ENCODE measurements around the gene EMILIN1. TPM values are rescaled to one million over a fixed set of nuclear protein-coding genes. Genes with fewer than 3 reads are reported as not detected.

Gene EMILIN1
- total and polyA plus RNA-seq, 2 donors (not counting 1 experiment from before 2014, with no cell fraction given): 46.8 to 187 TPM

DNA sequence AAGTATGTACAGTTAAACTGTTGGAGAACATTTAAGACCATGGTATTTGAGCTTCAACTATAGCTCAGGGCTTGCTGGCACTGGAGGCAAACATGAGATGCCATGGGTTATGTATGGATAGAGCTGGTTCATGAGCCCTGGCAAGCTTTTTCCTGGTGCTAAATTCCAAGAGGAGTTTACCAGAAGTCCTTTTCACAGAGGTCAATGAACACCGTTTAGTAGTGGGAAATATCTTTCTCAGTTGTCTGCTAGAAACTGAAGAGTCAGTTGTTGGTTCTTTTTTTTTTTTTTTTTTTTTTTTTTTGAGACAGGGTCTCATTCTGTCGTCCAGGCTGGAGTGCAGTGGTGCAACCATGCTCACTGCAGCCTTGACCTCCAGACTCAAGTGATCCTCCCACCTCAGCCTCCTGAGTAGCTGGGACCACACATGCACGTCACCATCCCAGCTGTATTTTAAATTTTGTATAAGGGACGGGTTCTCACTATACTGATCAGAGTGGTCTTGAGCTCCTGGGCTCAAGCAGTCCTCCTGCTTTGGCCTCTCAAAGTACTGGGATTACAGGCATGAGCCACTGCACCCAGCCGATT, 9.5 kb downstream of the EMILIN1 start:
- Histone ChIP-seq H3K4me3 (replicated peaks in 1 of 4; ENCODE audit: control extremely low read depth in 1 of 4, insufficient read depth in 1 of 4, low read depth in 3 of 4, low read length in 4 of 4) (no peak overlapping the region), H3K9me3 (ENCODE audit: control insufficient read depth, insufficient read depth, low read depth, low read length) (no peaks in the 10 kb centered on the region), H3K79me2 (ENCODE audit: control insufficient read depth, insufficient read depth, low read length) (no peaks in the 10 kb centered on the region), H4K20me1 (ENCODE audit: control insufficient read depth, extremely low read depth, insufficient read depth, low read length) (no peaks in the 10 kb centered on the region), H3K36me3 (ENCODE audit: control insufficient read depth, insufficient read depth, low read length) (peaks cover 4% of the 10 kb centered on the region), H3K27ac (ENCODE audit: insufficient read depth, low read length) (no peak overlapping the region), H3K4me2 (ENCODE audit: extremely low read depth, insufficient read depth, low read length) (no peak overlapping the region), H2AFZ (ENCODE audit: low read length) (no peak overlapping the region), H3K27me3 (ENCODE audit: control insufficient read depth, insufficient read depth, low read length) (no peaks in the 10 kb centered on the region), H3K4me1 (ENCODE audit: control insufficient read depth, extremely low read depth, insufficient read depth, low read length) (peaks cover 3% of the 10 kb centered on the region), H3K9ac (ENCODE audit: insufficient read depth, low read length) (no peak overlapping the region)
- DNase-seq (ENCODE audit: low read depth in 2 of 2): no peak
- TF ChIP-seq, protein P1, sequence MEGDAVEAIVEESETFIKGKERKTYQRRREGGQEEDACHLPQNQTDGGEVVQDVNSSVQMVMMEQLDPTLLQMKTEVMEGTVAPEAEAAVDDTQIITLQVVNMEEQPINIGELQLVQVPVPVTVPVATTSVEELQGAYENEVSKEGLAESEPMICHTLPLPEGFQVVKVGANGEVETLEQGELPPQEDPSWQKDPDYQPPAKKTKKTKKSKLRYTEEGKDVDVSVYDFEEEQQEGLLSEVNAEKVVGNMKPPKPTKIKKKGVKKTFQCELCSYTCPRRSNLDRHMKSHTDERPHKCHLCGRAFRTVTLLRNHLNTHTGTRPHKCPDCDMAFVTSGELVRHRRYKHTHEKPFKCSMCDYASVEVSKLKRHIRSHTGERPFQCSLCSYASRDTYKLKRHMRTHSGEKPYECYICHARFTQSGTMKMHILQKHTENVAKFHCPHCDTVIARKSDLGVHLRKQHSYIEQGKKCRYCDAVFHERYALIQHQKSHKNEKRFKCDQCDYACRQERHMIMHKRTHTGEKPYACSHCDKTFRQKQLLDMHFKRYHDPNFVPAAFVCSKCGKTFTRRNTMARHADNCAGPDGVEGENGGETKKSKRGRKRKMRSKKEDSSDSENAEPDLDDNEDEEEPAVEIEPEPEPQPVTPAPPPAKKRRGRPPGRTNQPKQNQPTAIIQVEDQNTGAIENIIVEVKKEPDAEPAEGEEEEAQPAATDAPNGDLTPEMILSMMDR (conservative IDR thresholded peaks at IDR 0.05 in 1 of 2, IDR thresholded peaks at IDR 0.05 in 1 of 2; ENCODE audit: low read depth in 1 of 2, low read length in 2 of 2): no peak
- TF ChIP-seq EZH2 (IDR thresholded peaks at IDR 0.05; ENCODE audit: low read length, missing control alignments): no peak

DNA sequence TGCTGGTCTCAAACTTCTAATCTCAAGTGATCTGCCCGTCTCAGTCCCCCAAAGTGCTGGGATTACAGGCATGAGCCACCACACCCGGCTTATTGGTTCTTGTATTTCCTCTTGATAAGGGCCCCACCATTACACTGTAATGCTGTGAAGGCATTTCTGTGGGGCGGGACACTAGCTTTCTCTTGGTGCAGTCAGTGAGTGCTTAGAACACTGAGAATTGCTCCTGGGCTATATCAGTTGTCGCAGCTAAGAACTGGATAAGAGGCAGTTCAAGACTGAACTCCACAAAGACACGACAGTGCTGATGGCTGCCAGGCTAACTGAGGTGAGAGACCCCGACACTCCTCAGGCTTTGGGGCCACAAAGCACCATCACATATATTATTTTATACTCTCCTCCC, 10.2 kb downstream of the EMILIN1 start:
- Histone ChIP-seq H3K9ac (ENCODE audit: insufficient read depth, low read length) (no peak overlapping the region), H3K79me2 (ENCODE audit: control insufficient read depth, insufficient read depth, low read length) (no peaks in the 10 kb centered on the region), H3K36me3 (ENCODE audit: control insufficient read depth, insufficient read depth, low read length) (peaks cover 2% of the 10 kb centered on the region), H3K27ac (ENCODE audit: insufficient read depth, low read length) (no peak overlapping the region), H4K20me1 (ENCODE audit: control insufficient read depth, extremely low read depth, insufficient read depth, low read length) (no peaks in the 10 kb centered on the region), H3K27me3 (ENCODE audit: control insufficient read depth, insufficient read depth, low read length) (no peaks in the 10 kb centered on the region), H3K4me2 (ENCODE audit: extremely low read depth, insufficient read depth, low read length) (no peak overlapping the region), H3K4me1 (ENCODE audit: control insufficient read depth, extremely low read depth, insufficient read depth, low read length) (peaks cover 3% of the 10 kb centered on the region), H2AFZ (ENCODE audit: low read length) (no peak overlapping the region), H3K9me3 (ENCODE audit: control insufficient read depth, insufficient read depth, low read depth, low read length) (no peaks in the 10 kb centered on the region), H3K4me3 (replicated peaks in 1 of 4; ENCODE audit: control extremely low read depth in 1 of 4, insufficient read depth in 1 of 4, low read depth in 3 of 4, low read length in 4 of 4) (no peak overlapping the region)
- DNase-seq (ENCODE audit: low read depth in 2 of 2): no peak
- no peak for TF ChIP-seq EZH2 (IDR thresholded peaks at IDR 0.05; ENCODE audit: low read length, missing control alignments)
- TF ChIP-seq, protein P1 (conservative IDR thresholded peaks at IDR 0.05 in 1 of 2, IDR thresholded peaks at IDR 0.05 in 1 of 2; ENCODE audit: low read depth in 1 of 2, low read length in 2 of 2): no peak

DNA sequence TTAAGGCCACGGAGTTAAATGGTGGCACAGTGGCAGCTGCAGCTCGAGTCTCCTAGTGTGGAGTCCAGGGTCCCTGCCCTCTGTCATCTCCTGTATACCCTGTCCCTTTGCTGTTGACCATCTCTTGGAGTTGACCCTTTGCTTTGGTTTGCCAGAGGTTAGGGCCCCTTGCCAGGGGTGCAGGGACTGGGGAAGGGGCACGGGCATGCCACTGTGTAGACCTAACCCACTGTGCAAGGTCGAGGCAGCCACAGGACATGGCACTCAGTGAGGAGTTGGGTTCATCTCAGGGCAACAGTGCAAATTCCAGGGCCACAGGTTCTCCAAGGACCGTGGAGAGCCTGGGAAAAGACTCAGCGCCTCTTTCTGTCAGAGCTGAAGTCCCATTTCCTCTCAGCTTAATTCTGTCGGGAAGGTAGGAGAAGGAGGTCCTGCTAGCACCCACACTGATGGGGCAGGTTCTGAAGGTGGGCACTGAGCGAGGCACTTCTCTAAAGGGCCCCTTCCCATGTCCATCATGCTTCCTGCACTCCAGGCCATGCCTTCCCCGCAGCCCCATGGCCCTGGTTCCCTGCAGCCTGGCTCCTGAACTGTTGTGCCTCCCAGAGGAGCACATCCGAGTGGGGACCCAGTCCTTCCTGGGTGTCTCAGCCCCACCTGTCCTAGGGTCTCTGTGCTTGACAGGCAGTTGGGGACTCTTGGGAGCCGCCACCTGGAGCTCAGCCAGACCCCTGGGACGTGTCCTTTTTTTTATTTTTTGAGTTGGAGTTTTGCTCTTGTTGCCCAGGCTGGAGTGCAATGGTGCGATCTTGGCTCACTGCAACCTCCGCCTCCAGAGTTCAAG, 10.9 kb downstream of the EMILIN1 start:
- Histone ChIP-seq H3K9ac (ENCODE audit: insufficient read depth, low read length) (no peak overlapping the region), H4K20me1 (ENCODE audit: control insufficient read depth, extremely low read depth, insufficient read depth, low read length) (no peaks in the 10 kb centered on the region), H3K4me1 (ENCODE audit: control insufficient read depth, extremely low read depth, insufficient read depth, low read length) (peaks cover 3% of the 10 kb centered on the region), H3K4me3 (replicated peaks in 1 of 4; ENCODE audit: control extremely low read depth in 1 of 4, insufficient read depth in 1 of 4, low read depth in 3 of 4, low read length in 4 of 4) (no peak overlapping the region), H3K27me3 (ENCODE audit: control insufficient read depth, insufficient read depth, low read length) (no peaks in the 10 kb centered on the region), H2AFZ (ENCODE audit: low read length) (no peak overlapping the region), H3K4me2 (ENCODE audit: extremely low read depth, insufficient read depth, low read length) (no peak overlapping the region), H3K79me2 (ENCODE audit: control insufficient read depth, insufficient read depth, low read length) (no peaks in the 10 kb centered on the region), H3K27ac (ENCODE audit: insufficient read depth, low read length) (no peak overlapping the region), H3K36me3 (ENCODE audit: control insufficient read depth, insufficient read depth, low read length) (peaks cover under 1% of the 10 kb centered on the region), H3K9me3 (ENCODE audit: control insufficient read depth, insufficient read depth, low read depth, low read length) (no peaks in the 10 kb centered on the region)
- DNase-seq (ENCODE audit: low read depth in 2 of 2): no peak
- TF ChIP-seq EZH2 (IDR thresholded peaks at IDR 0.05; ENCODE audit: low read length, missing control alignments): no peak
- TF ChIP-seq, protein P1 (conservative IDR thresholded peaks at IDR 0.05 in 1 of 2, IDR thresholded peaks at IDR 0.05 in 1 of 2; ENCODE audit: low read depth in 1 of 2, low read length in 2 of 2): no peak

Measured in fibroblast of lung (primary cell).